Lung (tissue), 12 donors: ENCODE measurements around the gene DYDC1. TPM values are rescaled to one million over a fixed set of nuclear protein-coding genes. Genes with fewer than 3 reads are reported as not detected.

Experiments used
- ATAC-seq: fragments of 200-7000 bp; cut with Tn5 transposase; one replicate; pipeline ENCODE4 v1.9.1; 2020; ENCODE audit warnings: moderate number of reproducible peaks; ENCODE audit not compliant: insufficient read depth, low FRiP score
- DNase-seq, 3 donors: peaks; one replicate each; pipeline ENCODE4 v3.0.0-alpha.2; 2013 to 2017
- H3K27ac ChIP-seq, 2 donors: one replicate each; pipeline ENCODE4 v1.5.1; 2013; ENCODE audit warnings: mild to moderate bottlenecking in 2 of 2, moderate library complexity in 2 of 2, control low read depth in 1 of 2, inconsistent platforms in 1 of 2, low read depth in 1 of 2, low read length in 1 of 2
- H3K27me3 ChIP-seq, 3 donors: one replicate each; pipeline ENCODE4 v1.5.1; 2013; ENCODE audit warnings: low read length in 2 of 3; ENCODE audit not compliant: control insufficient read depth in 3 of 3, insufficient read depth in 3 of 3
- H3K36me3 ChIP-seq, 4 donors: one replicate each; pipeline ENCODE4 v1.5.1; 2013; ENCODE audit warnings: low read length in 4 of 4, mild to moderate bottlenecking in 1 of 4, moderate library complexity in 1 of 4; ENCODE audit not compliant: control insufficient read depth in 4 of 4, insufficient read depth in 4 of 4
- H3K4me1 ChIP-seq, 5 donors: one replicate each; pipeline ENCODE4 v1.5.1; 2013; ENCODE audit warnings: low read length in 5 of 5, mild to moderate bottlenecking in 2 of 5, moderate library complexity in 1 of 5; ENCODE audit not compliant: control insufficient read depth in 5 of 5, insufficient read depth in 5 of 5
- H3K4me3 ChIP-seq: one replicate; pipeline ENCODE4 v1.5.1; 2013; ENCODE audit warnings: mild to moderate bottlenecking, control low read depth, moderate library complexity
- H3K9ac ChIP-seq, 2 donors: one replicate each; pipeline ENCODE4 v1.5.1; 2013; ENCODE audit warnings: low read length in 2 of 2, control low read depth in 1 of 2; ENCODE audit not compliant: insufficient read depth in 1 of 2
- H3K9me3 ChIP-seq, 4 donors: one replicate each; pipeline ENCODE4 v1.5.1; 2013; ENCODE audit warnings: low read length in 3 of 4, mild to moderate bottlenecking in 1 of 4, moderate library complexity in 1 of 4; ENCODE audit not compliant: control insufficient read depth in 4 of 4, insufficient read depth in 3 of 4
- WGBS, 2 donors: extraction: QIAGEN DNeasy Blood & Tissue Kit; methylation state at CpG; one replicate each; pipeline ENCODE4 v1.1.7; 2013; 5-methylcytosine and 5-hydroxymethylcytosine counted together
- polyA plus RNA-seq, 2 donors: library from polyadenylated mRNA; stranded (reverse); fragments of 200-250 nt; gene quantifications; one replicate each; pipeline ENCODE4 v1.2.1, GENCODE V29; 2013
- total RNA-seq, 2 donors: library from RNA; depleted of rRNA in 1 of 2; stranded (reverse); fragments of >200 nt in 1 of 2; gene quantifications; one replicate each; pipeline ENCODE4 v1.2.1, GENCODE V29; 2014 to 2021
- TF ChIP-seq, protein P1 (sequence below): IDR thresholded peaks from 2 replicates; pipeline ENCODE4 v1.5.1; 2012; ENCODE audit warnings: mild to moderate bottlenecking; ENCODE audit errors: control extremely low read depth, extremely low read depth
- donor health status: control.
- donor health status: control.
- donor health status: Bipolar disorder and iron deficiency.
- donor health status: healthy.
- donor health status: DM: yes; HTN: yes; CAD: no.

Gene DYDC1
- total and polyA plus RNA-seq, 4 donors, result 1.5 to 2.4 (median 2.0) TPM

DNA sequence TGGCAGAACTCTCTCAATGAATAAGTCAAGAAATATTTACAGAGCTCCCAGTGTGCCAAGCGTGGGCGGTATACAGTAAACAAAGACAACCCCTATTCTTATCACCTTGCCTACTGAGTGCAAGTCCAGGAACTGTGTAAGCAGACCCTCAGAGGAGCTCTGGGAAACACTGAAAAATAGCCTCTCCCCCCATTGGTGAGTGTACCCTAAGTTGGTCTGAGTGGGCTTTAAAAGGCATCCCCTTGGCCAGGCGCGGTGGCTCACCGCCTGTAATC lies 1.2 kb upstream of the DYDC1 start:
- Histone ChIP-seq H3K9ac (no peak overlapping the region), H3K27me3 (peaks cover 0 to 3% (median 0%) of the 10 kb centered on the region in 3 donors), H3K27ac (no peak overlapping the region), H3K4me1 (peaks cover 0 to 11% (median 3%) of the 10 kb centered on the region in 5 donors), H3K36me3 (no peaks in the 10 kb centered on the region), H3K4me3 (no peak overlapping the region), H3K9me3 (peaks cover 0 to 8% (median 0%) of the 10 kb centered on the region in 4 donors)
- no peak for DNase-seq
- TF ChIP-seq, protein P1, sequence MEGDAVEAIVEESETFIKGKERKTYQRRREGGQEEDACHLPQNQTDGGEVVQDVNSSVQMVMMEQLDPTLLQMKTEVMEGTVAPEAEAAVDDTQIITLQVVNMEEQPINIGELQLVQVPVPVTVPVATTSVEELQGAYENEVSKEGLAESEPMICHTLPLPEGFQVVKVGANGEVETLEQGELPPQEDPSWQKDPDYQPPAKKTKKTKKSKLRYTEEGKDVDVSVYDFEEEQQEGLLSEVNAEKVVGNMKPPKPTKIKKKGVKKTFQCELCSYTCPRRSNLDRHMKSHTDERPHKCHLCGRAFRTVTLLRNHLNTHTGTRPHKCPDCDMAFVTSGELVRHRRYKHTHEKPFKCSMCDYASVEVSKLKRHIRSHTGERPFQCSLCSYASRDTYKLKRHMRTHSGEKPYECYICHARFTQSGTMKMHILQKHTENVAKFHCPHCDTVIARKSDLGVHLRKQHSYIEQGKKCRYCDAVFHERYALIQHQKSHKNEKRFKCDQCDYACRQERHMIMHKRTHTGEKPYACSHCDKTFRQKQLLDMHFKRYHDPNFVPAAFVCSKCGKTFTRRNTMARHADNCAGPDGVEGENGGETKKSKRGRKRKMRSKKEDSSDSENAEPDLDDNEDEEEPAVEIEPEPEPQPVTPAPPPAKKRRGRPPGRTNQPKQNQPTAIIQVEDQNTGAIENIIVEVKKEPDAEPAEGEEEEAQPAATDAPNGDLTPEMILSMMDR, result no peak
- WGBS, 2 donors, result 93 to 99% methylated on average over 5 of the region's 5 CpGs
- ATAC-seq, result no peak

DNA sequence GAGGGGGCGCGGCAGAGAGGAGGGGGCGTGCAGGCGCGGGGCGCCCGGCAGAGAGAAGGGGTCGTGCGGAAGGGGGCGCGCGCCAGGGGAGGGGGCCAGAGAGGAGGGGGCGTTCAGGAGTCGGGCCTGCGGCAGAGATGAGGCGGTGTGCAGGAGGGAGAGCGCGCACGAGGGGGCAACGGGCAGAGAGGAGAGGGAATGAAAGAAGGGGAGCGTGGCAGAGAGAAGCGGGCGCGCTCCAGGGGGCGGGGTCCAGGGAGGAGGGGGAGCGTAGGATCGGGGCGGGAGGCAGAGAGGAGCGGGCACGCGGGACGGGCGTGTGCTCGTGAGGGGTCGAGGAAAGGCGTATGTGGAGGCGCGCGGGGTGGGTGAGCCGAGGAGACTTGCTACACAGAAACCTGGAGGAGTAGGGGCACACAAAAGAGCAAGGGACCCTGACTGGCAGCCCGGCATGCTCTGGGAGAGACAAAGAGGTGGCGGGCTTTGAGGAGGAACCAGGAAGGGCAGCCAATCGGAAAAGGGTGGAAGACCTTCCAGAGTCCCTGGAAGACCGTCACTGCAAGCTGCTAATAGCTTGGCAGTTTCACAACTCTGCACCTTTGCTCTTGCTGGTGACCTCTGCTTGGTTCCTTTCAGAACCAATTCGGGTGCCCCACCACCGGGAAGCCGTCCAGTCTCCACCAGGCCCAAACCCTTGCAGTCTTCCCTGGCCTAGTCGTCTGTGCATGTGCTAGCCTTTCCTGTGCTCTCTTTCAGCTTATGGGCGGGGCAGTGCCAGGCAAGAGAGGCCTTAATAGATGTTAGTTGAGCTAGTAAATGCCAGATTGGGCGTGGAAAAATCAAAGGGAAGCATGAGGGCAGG lies 665 bp upstream of the DYDC1 start:
- WGBS, 2 donors, result 9 to 10% methylated on average over 45 to 50 of the region's 50 CpGs

GRCh38 chr10:80351220-80351619 lies 5.3 kb downstream of the DYDC1 start:
- WGBS, 2 donors, result 88 to 89% methylated on average over 3 of the region's 3 CpGs

More for the DNA sequence above, 665 bp upstream of the DYDC1 start:
- peak overlapping the region; percentile 38 for H3K4me3 ChIP-seq
- H3K36me3 ChIP-seq, result no peaks in the 10 kb centered on the region
- H3K4me1 ChIP-seq, result peaks cover 0 to 11% (median 3%) of the 10 kb centered on the region in 5 donors
- TF ChIP-seq, protein P1, result no peak
- peaks cover 0 to 3% (median 0%) of the 10 kb centered on the region in 3 donors for H3K27me3 ChIP-seq
- H3K9me3 ChIP-seq, result peaks cover 0 to 8% (median 0%) of the 10 kb centered on the region in 4 donors
- H3K9ac ChIP-seq, result peak overlapping the region in 1 of 2 donors; percentile 25
- ATAC-seq (no peak), DNase-seq (peak; percentile 68 to 76 (median 69))
- H3K27ac ChIP-seq, result no peak overlapping the region

More at GRCh38 chr10:80351220-80351619, 5.3 kb downstream of the DYDC1 start:
- no peak for DNase-seq
- H3K27me3 ChIP-seq, result no peaks in the 10 kb centered on the region
- peaks cover 0 to 2% (median 0%) of the 10 kb centered on the region in 5 donors for H3K4me1 ChIP-seq
- no peaks in the 10 kb centered on the region for H3K36me3 ChIP-seq
- ATAC-seq, result no peak
- H3K27ac ChIP-seq, result no peak overlapping the region
- H3K9me3 ChIP-seq, result no peaks in the 10 kb centered on the region
- H3K9ac ChIP-seq, result no peak overlapping the region
- TF ChIP-seq, protein P1, result no peak
- H3K4me3 ChIP-seq, result no peak overlapping the region
